HepG2 (cell line): Measurements from ENCODE around the gene QSOX2. TPM values are rescaled to one million over a fixed set of nuclear protein-coding genes. Genes with fewer than 3 reads are reported as not detected.

Experiments used
- ATAC-seq: fragments of 200-7000 bp; cut with Tn5 transposase; 3 replicates; pipeline ENCODE4 v1.9.1; 2020; ENCODE audit warnings: mild to moderate bottlenecking, moderate library complexity
- BruUV-seq: library from RNA; stranded (reverse); fragments of 400-500 nt; replicated peaks from 2 replicates; lab custom pipeline; 2021; lab: Mats Ljungman, UMichigan
- CTCF ChIA-PET: fragments of 300-600 bp; formaldehyde crosslinking; extraction: SDS; loops from one replicate; lab custom pipeline; 2021; ENCODE audit warnings: low total read pairs, inconsistent platforms, low intra/inter-chr PET ratio; lab: Yijun Ruan, JAX
- POLR2A ChIA-PET: fragments of 350-600 bp; sonication (Branson Sonifier 250); formaldehyde crosslinking; loops from one replicate; lab custom pipeline; 2020; ENCODE audit warnings: antibody characterized with exemption, inconsistent platforms; lab: Yijun Ruan, JAX
- DNase-seq: peaks from one replicate; pipeline ENCODE4 v3.0.0-alpha.2; 2015; ENCODE audit warnings: low spot score
- FAIRE-seq: peaks from 3 replicates; lab custom pipeline; 2011; peaks lifted over from hg19 to GRCh38; lab: Jason Lieb, UNC
- H2AFZ ChIP-seq: one replicate; pipeline ENCODE4 v1.6.1; 2011; ENCODE audit warnings: low read length, inconsistent platforms
- H3K27ac ChIP-seq: fragments of 300-600 bp; 3 replicates; pipeline ENCODE4 v1.8.0; 2011; ENCODE audit warnings: mixed run types, mild to moderate bottlenecking, mixed read lengths, low read length, inconsistent platforms; ENCODE audit not compliant: insufficient read depth; ENCODE audit errors: extremely low read length
- H3K27me3 ChIP-seq, 2 experiments: fragments of 200-600 bp in 1 of 2; 2 replicates in 1 of 2; 3 replicates in 1 of 2; pipeline versions ENCODE4 v1.6.0 to v1.8.0; 2011; ENCODE audit warnings: low read length in 2 of 2, mild to moderate bottlenecking in 2 of 2, moderate library complexity in 2 of 2, inconsistent platforms in 1 of 2; ENCODE audit not compliant: insufficient read depth in 2 of 2, control insufficient read depth in 1 of 2
- H3K36me3 ChIP-seq, 2 experiments: fragments of 200-600 bp in 1 of 2; replicated peaks in 1 of 2; 2 replicates in 1 of 2; 3 replicates in 1 of 2; pipeline versions ENCODE4 v1.5.1 to v1.8.0; 2011; ENCODE audit warnings: low read length in 2 of 2, inconsistent platforms in 1 of 2; ENCODE audit not compliant: insufficient read depth in 2 of 2, control insufficient read depth in 1 of 2
- H3K4me1 ChIP-seq: 2 replicates; pipeline ENCODE4 v1.5.1; 2012; ENCODE audit warnings: low read length, inconsistent platforms; ENCODE audit not compliant: insufficient read depth
- H3K4me2 ChIP-seq: 2 replicates; pipeline ENCODE4 v1.6.0; 2011; ENCODE audit warnings: low read depth, low read length, inconsistent platforms
- H3K4me3 ChIP-seq, 3 experiments: fragments of 200-600 bp in 1 of 3; sonication (generic), shearing (Covaris generic) in 1 of 3; replicated peaks in 1 of 3; 2 replicates each; pipeline ENCODE4 v1.5.1; 2011 to 2016; ENCODE audit warnings: low read length in 3 of 3, inconsistent platforms in 2 of 3, low read depth in 2 of 3, mild to moderate bottlenecking in 2 of 3, control low read depth in 1 of 3, mixed read lengths in 1 of 3; ENCODE audit not compliant: insufficient read depth in 1 of 3
- H3K79me2 ChIP-seq: one replicate; pipeline ENCODE4 v1.6.1; 2011; ENCODE audit warnings: low read length, inconsistent platforms; ENCODE audit not compliant: insufficient read depth
- H3K9ac ChIP-seq: 2 replicates; pipeline ENCODE4 v1.6.0; 2011; ENCODE audit warnings: mild to moderate bottlenecking, low read depth, low read length, inconsistent platforms; ENCODE audit not compliant: insufficient read depth
- H3K9me3 ChIP-seq: 2 replicates; pipeline ENCODE4 v1.5.1; 2012; ENCODE audit warnings: mild to moderate bottlenecking, low read length
- H4K20me1 ChIP-seq: 2 replicates; pipeline ENCODE4 v1.6.0; 2011; ENCODE audit warnings: inconsistent platforms, mild to moderate bottlenecking, low read length, moderate library complexity; ENCODE audit not compliant: insufficient read depth
- ELF3 ChIP-seq: IDR thresholded peaks from 2 replicates; pipeline ENCODE4 v1.6.1; 2016; ENCODE audit warnings: missing genetic modification reagents, missing compliant biosample characterization
- FIP1L1 ChIP-seq: fragments of 200-400 bp; formaldehyde crosslinking; IDR thresholded peaks from 2 replicates; pipeline ENCODE4 v1.6.1; 2018; ENCODE audit warnings: low read depth, mild to moderate bottlenecking, low read length, moderate library complexity, borderline replicate concordance; ENCODE audit not compliant: insufficient read depth
- MTF1 ChIP-seq: sonication (generic); formaldehyde crosslinking; IDR thresholded peaks from 2 replicates; pipeline ENCODE4 v1.5.0; 2020; ENCODE audit warnings: missing genetic modification reagents
- ONECUT2 ChIP-seq: sonication (generic); formaldehyde crosslinking; IDR thresholded peaks from 2 replicates; pipeline ENCODE4 v1.4.0; 2020; ENCODE audit warnings: missing genetic modification reagents
- RARA ChIP-seq: IDR thresholded peaks from 2 replicates; pipeline ENCODE4 v1.6.1; 2016; ENCODE audit warnings: missing genetic modification reagents, missing compliant biosample characterization
- REL ChIP-seq: sonication (generic); formaldehyde crosslinking; conservative IDR thresholded peaks from 2 replicates; pipeline ENCODE4 v1.8.0; 2022; ENCODE audit warnings: mild to moderate bottlenecking, missing genetic modification reagents, moderate library complexity
- STAT5B ChIP-seq: sonication (generic); formaldehyde crosslinking; IDR thresholded peaks from 2 replicates; pipeline ENCODE4 v1.4.0; 2020; ENCODE audit warnings: missing genetic modification reagents
- ZBTB20 ChIP-seq: sonication (generic); formaldehyde crosslinking; IDR thresholded peaks from 2 replicates; pipeline ENCODE4 v1.8.1; 2023; ENCODE audit warnings: missing genetic modification reagents, low read depth, mild to moderate bottlenecking, borderline replicate concordance
- ZNF264 ChIP-seq: sonication (generic); formaldehyde crosslinking; IDR thresholded peaks from 2 replicates; pipeline ENCODE4 v1.4.0; 2020; ENCODE audit warnings: missing genetic modification reagents
- ZNF547 ChIP-seq: sonication (generic); formaldehyde crosslinking; IDR thresholded peaks from 2 replicates; pipeline ENCODE4 v1.5.1; 2020; ENCODE audit warnings: mild to moderate bottlenecking, missing genetic modification reagents
- ZNF713 ChIP-seq: sonication (generic); formaldehyde crosslinking; IDR thresholded peaks from 2 replicates; pipeline ENCODE4 v1.4.0; 2020; ENCODE audit warnings: mild to moderate bottlenecking, missing genetic modification reagents
- WGBS: methylation state at CpG from one replicate; pipeline ENCODE4 v1.1.6; 2017; ENCODE audit warnings: low lambda C conversion rate; 5-methylcytosine and 5-hydroxymethylcytosine counted together
- in situ Hi-C: cut with HindIII; loops from 2 replicates; pipeline ENCODE4 v1.10.0; 2017; ENCODE audit warnings: low pct_unique_long_range_greater_than_20kb; ENCODE audit not compliant: extremely low pct_ligation_motif_present
- intact Hi-C: fragments of 100-400 bp; cut with micrococcal nuclease; formaldehyde crosslinking; loops from one replicate; pipeline ENCODE4 v1.10.0; 2022; ENCODE audit not compliant: unreplicated experiment
- polyA plus RNA-seq, 8 experiments: library from polyadenylated mRNA; depleted of rRNA in 3 of 8; stranded (reverse) in 7 of 8; unstranded in 1 of 8; fragments of >200 nt; fragmentation: Illumina TruSeq in 4 of 8; extraction: Trizol in 4 of 8; gene quantifications; 2 replicates each; pipeline versions ENCODE4 v1.2.1 to v1.2.3, GENCODE V29; 2011 to 2016; ENCODE audit warnings: low read depth in 4 of 8, missing spikeins in 1 of 8, mixed read lengths in 1 of 8; ENCODE audit not compliant: insufficient read depth in 1 of 8
- total RNA-seq, 5 experiments: library from RNA; depleted of rRNA; stranded (reverse); fragments of >200 nt; fragmentation: Illumina TruSeq; extraction: Trizol; gene quantifications; 2 replicates each; pipeline ENCODE4 v1.2.3, GENCODE V29; 2016; ENCODE audit warnings: low read depth in 1 of 5
- TF ChIP-seq, protein P1 (sequence below): sonication (generic); IDR thresholded peaks from 2 replicates; pipeline ENCODE4 v1.6.1; 2016; ENCODE audit warnings: low read depth, borderline replicate concordance
- TF ChIP-seq, protein P2 (sequence below): sonication (generic); formaldehyde crosslinking; IDR thresholded peaks from 2 replicates; pipeline ENCODE4 v1.5.1; 2020; ENCODE audit warnings: mild to moderate bottlenecking, missing genetic modification reagents
- TF ChIP-seq, protein P3 (sequence below): sonication (generic); formaldehyde crosslinking; IDR thresholded peaks from 2 replicates; pipeline ENCODE4 v1.8.1; 2023; ENCODE audit warnings: mild to moderate bottlenecking, inconsistent platforms, moderate library complexity, missing genetic modification reagents, borderline replicate concordance
- TF ChIP-seq, protein P4 (sequence below): IDR thresholded peaks from 2 replicates; pipeline ENCODE4 v1.4.0; 2020; ENCODE audit warnings: mild to moderate bottlenecking, missing genetic modification reagents

Gene QSOX2
- total and polyA plus RNA-seq, 2 of the 13 experiments (the other 11 are each of a cell fraction or from before 2014, with no cell fraction given): 27.1 to 42.1 TPM

DNA sequence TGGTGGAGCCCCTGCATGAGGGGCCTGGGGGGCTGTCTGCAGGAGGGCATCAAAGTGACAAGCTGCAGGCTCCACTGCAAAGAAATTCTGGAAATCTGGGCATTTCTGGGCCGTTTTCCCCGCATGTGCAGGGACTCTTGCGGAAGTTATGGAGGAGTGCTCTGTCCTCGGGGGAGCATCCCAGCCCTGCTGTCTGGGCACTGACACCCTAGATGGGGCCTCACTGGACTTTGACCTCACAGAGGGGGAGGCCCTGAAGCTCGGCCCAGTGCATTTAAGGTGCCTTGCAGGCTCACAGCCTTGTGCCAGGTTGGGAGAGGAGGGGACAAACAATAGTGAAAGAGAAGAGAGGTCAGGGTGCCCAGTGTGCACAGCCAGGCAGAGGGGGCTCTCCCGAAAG lies 76.1 kb downstream of the QSOX2 start:
- DNase-seq (peak; percentile 67), FAIRE-seq (no peak), ATAC-seq (peak; percentile 60)
- ChIA-PET CTCF (interaction anchor here (1.6 kb wide), 1 partner anchor 57 kb away, joined by 7 read pairs; no protein-coding TSS in a partner anchor), POLR2A (interaction anchor here (0.7 to 1.4 kb wide), 6 partner anchors 9 to 158 kb away, joined by 3 read pairs; no protein-coding TSS in a partner anchor)
- Histone ChIP-seq H3K4me2 (peak overlapping the region; percentile 79), H3K36me3 (no peaks in the 10 kb centered on the region), H3K9ac (no peak overlapping the region), H3K9me3 (no peaks in the 10 kb centered on the region), H3K79me2 (no peaks in the 10 kb centered on the region), H2AFZ (no peak overlapping the region), H3K27me3 (peaks cover 0 to 3% of the 10 kb centered on the region in 2 experiments; a peak in 4 of 5 replicates), H3K4me1 (peaks cover 47% of the 10 kb centered on the region), H3K4me3 (peak overlapping the region; percentile 8 to 62 (median 25); a peak in 4 of 6 replicates), H3K27ac (no peak overlapping the region), H4K20me1 (no peaks in the 10 kb centered on the region)
- in situ Hi-C loops (no loop called here), intact Hi-C loops (no loop called here)
- WGBS: 3% methylated on average over 3 of the region's 6 CpGs
- no TSS peak for BruUV-seq
- TF ChIP-seq REL (CRISPR knock-in tag) (no peak), RARA (no peak), ZNF264 (CRISPR knock-in tag) (peak; percentile 100), STAT5B (CRISPR knock-in tag) (no peak), ONECUT2 (CRISPR knock-in tag) (no peak), ZNF547 (CRISPR knock-in tag) (no peak), ZNF713 (CRISPR knock-in tag) (no peak), MTF1 (CRISPR knock-in tag) (no peak), FIP1L1 (no peak), ELF3 (CRISPR knock-in tag) (0 out of 2 replicates have a peak, but pooled peaks have one; percentile 39), ZBTB20 (CRISPR knock-in tag) (no peak)
- TF ChIP-seq, protein P1, sequence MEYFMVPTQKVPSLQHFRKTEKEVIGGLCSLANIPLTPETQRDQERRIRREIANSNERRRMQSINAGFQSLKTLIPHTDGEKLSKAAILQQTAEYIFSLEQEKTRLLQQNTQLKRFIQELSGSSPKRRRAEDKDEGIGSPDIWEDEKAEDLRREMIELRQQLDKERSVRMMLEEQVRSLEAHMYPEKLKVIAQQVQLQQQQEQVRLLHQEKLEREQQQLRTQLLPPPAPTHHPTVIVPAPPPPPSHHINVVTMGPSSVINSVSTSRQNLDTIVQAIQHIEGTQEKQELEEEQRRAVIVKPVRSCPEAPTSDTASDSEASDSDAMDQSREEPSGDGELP: no peak
- TF ChIP-seq, protein P2, sequence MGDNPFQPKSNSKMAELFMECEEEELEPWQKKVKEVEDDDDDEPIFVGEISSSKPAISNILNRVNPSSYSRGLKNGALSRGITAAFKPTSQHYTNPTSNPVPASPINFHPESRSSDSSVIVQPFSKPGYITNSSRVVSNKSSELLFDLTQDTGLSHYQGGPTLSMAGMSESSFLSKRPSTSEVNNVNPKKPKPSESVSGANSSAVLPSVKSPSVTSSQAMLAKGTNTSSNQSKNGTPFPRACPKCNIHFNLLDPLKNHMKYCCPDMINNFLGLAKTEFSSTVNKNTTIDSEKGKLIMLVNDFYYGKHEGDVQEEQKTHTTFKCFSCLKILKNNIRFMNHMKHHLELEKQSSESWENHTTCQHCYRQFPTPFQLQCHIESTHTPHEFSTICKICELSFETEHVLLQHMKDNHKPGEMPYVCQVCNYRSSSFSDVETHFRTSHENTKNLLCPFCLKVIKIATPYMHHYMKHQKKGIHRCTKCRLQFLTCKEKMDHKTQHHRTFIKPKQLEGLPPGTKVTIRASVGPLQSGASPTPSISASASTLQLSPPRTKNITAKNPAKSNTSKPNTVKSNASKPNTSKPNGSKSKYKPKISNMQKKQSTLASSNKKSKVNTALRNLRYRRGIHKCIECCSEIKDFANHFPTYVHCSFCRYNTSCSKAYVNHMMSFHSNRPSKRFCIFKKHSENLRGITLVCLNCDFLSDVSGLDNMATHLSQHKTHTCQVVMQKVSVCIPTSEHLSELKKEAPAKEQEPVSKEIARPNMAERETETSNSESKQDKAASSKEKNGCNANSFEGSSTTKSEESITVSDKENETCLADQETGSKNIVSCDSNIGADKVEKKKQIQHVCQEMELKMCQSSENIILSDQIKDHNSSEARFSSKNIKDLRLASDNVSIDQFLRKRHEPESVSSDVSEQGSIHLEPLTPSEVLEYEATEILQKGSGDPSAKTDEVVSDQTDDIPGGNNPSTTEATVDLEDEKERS (CRISPR knock-in tag): no peak
- TF ChIP-seq, protein P3, sequence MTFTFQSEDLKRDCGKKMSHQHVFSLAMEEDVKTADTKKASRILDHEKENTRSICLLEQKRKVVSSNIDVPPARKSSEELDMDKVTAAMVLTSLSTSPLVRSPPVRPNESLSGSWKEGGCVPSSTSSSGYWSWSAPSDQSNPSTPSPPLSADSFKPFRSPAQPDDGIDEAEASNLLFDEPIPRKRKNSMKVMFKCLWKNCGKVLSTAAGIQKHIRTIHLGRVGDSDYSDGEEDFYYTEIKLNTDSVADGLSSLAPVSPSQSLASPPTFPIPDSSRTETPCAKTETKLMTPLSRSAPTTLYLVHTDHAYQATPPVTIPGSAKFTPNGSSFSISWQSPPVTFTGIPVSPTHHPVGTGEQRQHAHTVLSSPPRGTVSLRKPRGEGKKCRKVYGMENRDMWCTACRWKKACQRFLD (CRISPR knock-in tag): no peak
- TF ChIP-seq, protein P4, sequence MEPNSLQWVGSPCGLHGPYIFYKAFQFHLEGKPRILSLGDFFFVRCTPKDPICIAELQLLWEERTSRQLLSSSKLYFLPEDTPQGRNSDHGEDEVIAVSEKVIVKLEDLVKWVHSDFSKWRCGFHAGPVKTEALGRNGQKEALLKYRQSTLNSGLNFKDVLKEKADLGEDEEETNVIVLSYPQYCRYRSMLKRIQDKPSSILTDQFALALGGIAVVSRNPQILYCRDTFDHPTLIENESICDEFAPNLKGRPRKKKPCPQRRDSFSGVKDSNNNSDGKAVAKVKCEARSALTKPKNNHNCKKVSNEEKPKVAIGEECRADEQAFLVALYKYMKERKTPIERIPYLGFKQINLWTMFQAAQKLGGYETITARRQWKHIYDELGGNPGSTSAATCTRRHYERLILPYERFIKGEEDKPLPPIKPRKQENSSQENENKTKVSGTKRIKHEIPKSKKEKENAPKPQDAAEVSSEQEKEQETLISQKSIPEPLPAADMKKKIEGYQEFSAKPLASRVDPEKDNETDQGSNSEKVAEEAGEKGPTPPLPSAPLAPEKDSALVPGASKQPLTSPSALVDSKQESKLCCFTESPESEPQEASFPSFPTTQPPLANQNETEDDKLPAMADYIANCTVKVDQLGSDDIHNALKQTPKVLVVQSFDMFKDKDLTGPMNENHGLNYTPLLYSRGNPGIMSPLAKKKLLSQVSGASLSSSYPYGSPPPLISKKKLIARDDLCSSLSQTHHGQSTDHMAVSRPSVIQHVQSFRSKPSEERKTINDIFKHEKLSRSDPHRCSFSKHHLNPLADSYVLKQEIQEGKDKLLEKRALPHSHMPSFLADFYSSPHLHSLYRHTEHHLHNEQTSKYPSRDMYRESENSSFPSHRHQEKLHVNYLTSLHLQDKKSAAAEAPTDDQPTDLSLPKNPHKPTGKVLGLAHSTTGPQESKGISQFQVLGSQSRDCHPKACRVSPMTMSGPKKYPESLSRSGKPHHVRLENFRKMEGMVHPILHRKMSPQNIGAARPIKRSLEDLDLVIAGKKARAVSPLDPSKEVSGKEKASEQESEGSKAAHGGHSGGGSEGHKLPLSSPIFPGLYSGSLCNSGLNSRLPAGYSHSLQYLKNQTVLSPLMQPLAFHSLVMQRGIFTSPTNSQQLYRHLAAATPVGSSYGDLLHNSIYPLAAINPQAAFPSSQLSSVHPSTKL (CRISPR knock-in tag): 0 out of 2 replicates have a peak, but pooled peaks have one; percentile 17
